Mammary epithelial cell (primary cell): ENCODE measurements around the gene TSACC.

Source experiments
- CTCF ChIP-seq, 2 donors: IDR thresholded peaks in 1 of 2; conservative IDR thresholded peaks in 1 of 2; 2 replicates each; pipeline ENCODE4 v1.5.1; 2011 to 2012; ENCODE audit warnings: inconsistent platforms in 2 of 2, low read length in 2 of 2, mild to moderate bottlenecking in 2 of 2, control low read depth in 1 of 2, low read depth in 1 of 2; ENCODE audit not compliant: insufficient read depth in 1 of 2; ENCODE audit errors: extremely low read depth in 1 of 2
- EZH2 ChIP-seq: IDR thresholded peaks from 2 replicates; pipeline ENCODE4 v1.6.1; 2012; ENCODE audit warnings: low read length, inconsistent platforms, borderline replicate concordance

- no peak for TF ChIP-seq CTCF (conservative IDR thresholded peaks at IDR 0.05 in 1 of 2, IDR thresholded peaks at IDR 0.05 in 1 of 2; ENCODE audit: extremely low read depth in 1 of 2, insufficient read depth in 1 of 2, low read depth in 1 of 2, low read length in 2 of 2)
- TF ChIP-seq EZH2 = no peak
Observed at GRCh38 chr1:156337052-156337887, 1.1 kb upstream of the TSACC start.
